Naive thymus-derived CD4-positive, alpha-beta T cell (primary cell): ENCODE measurements around the gene UFSP1. TPM values are rescaled to one million over a fixed set of nuclear protein-coding genes. Genes with fewer than 3 reads are reported as not detected.
A peak's percentile ranks its signal among the peaks of the same experiment; 100 is the strongest.
"Not testable (repeated sequence)": the region's sequence is repeated elsewhere in the genome, so short reads cannot be mapped to it uniquely, and the experiment has no call there.

Experiments
- ATAC-seq: fragments of 150-1000 bp; cut with Tn5 transposase; 2 replicates; pipeline ENCODE4 v1.10.0; 2021; ENCODE audit warnings: mild to moderate bottlenecking, moderate library complexity
- CTCF ChIA-PET: fragments of 350-600 bp; sonication (Branson Sonifier 250); formaldehyde crosslinking; loops from one replicate; lab custom pipeline; 2021; ENCODE audit warnings: antibody characterized with exemption; lab: Charles Lee
- POLR2A ChIA-PET: fragments of 350-600 bp; sonication (Branson Sonifier 250); formaldehyde crosslinking; loops from one replicate; lab custom pipeline; 2021; ENCODE audit warnings: antibody characterized with exemption, inconsistent platforms; lab: Charles Lee
- DNase-seq, 9 donors: peaks; one replicate each; pipeline versions ENCODE4 v3.0.0 to v3.0.0-alpha.2; 2020 to 2022; ENCODE audit warnings: mixed read lengths in 1 of 9
- H3K27ac ChIP-seq: one replicate; pipeline ENCODE4 v1.7.0; 2013; ENCODE audit warnings: mild to moderate bottlenecking, low read depth, low read length, moderate library complexity
- H3K27me3 ChIP-seq, 2 donors: one replicate each; pipeline ENCODE4 v1.7.0; 2013; ENCODE audit warnings: low read length in 2 of 2, mild to moderate bottlenecking in 2 of 2, moderate library complexity in 2 of 2; ENCODE audit not compliant: control insufficient read depth in 2 of 2, insufficient read depth in 2 of 2
- H3K36me3 ChIP-seq, 3 experiments: 1 replicate in 2 of 3; 2 replicates in 1 of 3; pipeline ENCODE4 v1.7.0; 2013; ENCODE audit warnings: low read length in 3 of 3, mild to moderate bottlenecking in 3 of 3, moderate library complexity in 1 of 3; ENCODE audit not compliant: insufficient read depth in 3 of 3, control insufficient read depth in 2 of 3
- H3K4me1 ChIP-seq, 2 donors: one replicate each; pipeline ENCODE4 v1.7.0; 2013; ENCODE audit warnings: low read length in 2 of 2, mild to moderate bottlenecking in 2 of 2, moderate library complexity in 1 of 2; ENCODE audit not compliant: control insufficient read depth in 2 of 2, insufficient read depth in 2 of 2
- H3K4me3 ChIP-seq: 2 replicates; pipeline ENCODE4 v1.7.0; 2013; ENCODE audit warnings: mild to moderate bottlenecking, low read length
- H3K9me3 ChIP-seq, 3 experiments: 1 replicate in 2 of 3; 2 replicates in 1 of 3; pipeline ENCODE4 v1.7.0; 2013; ENCODE audit warnings: low read length in 3 of 3; ENCODE audit not compliant: control insufficient read depth in 2 of 3
- H3K27ac Mint-ChIP-seq, 9 donors: one replicate each; pipeline ENCODE4 v1.8.0; 2020 to 2022; ENCODE audit warnings: mixed read lengths in 9 of 9, mild to moderate bottlenecking in 8 of 9, moderate library complexity in 5 of 9, inconsistent platforms in 2 of 9
- H3K27me3 Mint-ChIP-seq, 5 donors: one replicate each; pipeline ENCODE4 v1.8.0; 2021 to 2022; ENCODE audit warnings: mixed read lengths in 5 of 5, mild to moderate bottlenecking in 1 of 5
- H3K36me3 Mint-ChIP-seq, 5 donors: one replicate each; pipeline ENCODE4 v1.8.0; 2020 to 2022; ENCODE audit warnings: mixed read lengths in 5 of 5, mild to moderate bottlenecking in 3 of 5, inconsistent platforms in 1 of 5
- H3K4me1 Mint-ChIP-seq, 7 donors: one replicate each; pipeline ENCODE4 v1.8.0; 2020 to 2022; ENCODE audit warnings: mixed read lengths in 7 of 7, mild to moderate bottlenecking in 3 of 7, inconsistent platforms in 1 of 7
- H3K4me3 Mint-ChIP-seq, 10 donors: one replicate each; pipeline ENCODE4 v1.8.0; 2020 to 2022; ENCODE audit warnings: mild to moderate bottlenecking in 10 of 10, mixed read lengths in 10 of 10, moderate library complexity in 6 of 10, inconsistent platforms in 2 of 10
- H3K9me3 Mint-ChIP-seq, 11 donors: one replicate each; pipeline ENCODE4 v1.8.0; 2020 to 2022; ENCODE audit warnings: mixed read lengths in 11 of 11, mild to moderate bottlenecking in 4 of 11, inconsistent platforms in 1 of 11, moderate library complexity in 1 of 11
- intact Hi-C, 2 donors: fragments of 100-400 bp; cut with micrococcal nuclease; formaldehyde crosslinking; loops; one replicate each; pipeline ENCODE4 v1.15.1; 2023
- polyA plus RNA-seq, 2 donors: library from polyadenylated mRNA; unstranded; fragments of 300-500 nt; fragmentation: Illumina TruSeq; gene quantifications; one replicate each; pipeline ENCODE4 v1.2.3, GENCODE V29; 2021
- total RNA-seq, 6 experiments: library from RNA in 5 of 6; stranded (reverse) in 5 of 6; gene quantifications; 1 replicate in 5 of 6; 2 replicates in 1 of 6; pipeline ENCODE4 v1.2.3 and lab custom pipeline; 2021 to 2026

UFSP1 gene
- total and polyA plus RNA-seq, 7 experiments from 2014 or later, result 0.99 to 11.1 (median 2.5) TPM

DNA sequence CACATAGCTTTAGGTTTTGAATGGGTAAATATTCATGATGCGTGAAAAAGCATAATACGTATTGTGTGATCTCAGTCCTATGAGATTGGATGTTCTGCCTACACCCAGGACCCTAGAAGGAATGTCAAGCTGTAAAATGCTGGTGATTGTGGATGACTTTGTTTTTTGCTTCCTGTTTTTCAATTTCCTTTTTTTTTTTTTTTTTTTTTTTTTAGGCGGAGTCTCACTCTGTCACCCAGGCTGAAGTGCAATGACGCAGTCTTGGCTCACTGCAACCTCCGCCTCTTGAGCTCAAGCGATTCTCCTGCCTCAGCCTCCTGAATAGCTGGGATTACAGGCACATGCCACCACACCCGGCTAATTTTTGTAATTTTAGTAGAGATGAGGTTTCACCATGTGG is 20.9 kb upstream of the UFSP1 start:
- H3K4me3 Mint-ChIP-seq, CTCF ChIA-PET, intact Hi-C loops, H3K4me1 ChIP-seq, DNase-seq, H3K36me3 ChIP-seq, H3K27ac ChIP-seq, H3K4me3 ChIP-seq, H3K9me3 Mint-ChIP-seq, H3K36me3 Mint-ChIP-seq, H3K4me1 Mint-ChIP-seq, H3K27ac Mint-ChIP-seq, POLR2A ChIA-PET, H3K9me3 ChIP-seq, H3K27me3 ChIP-seq: not testable (repeated sequence)
- peaks cover 0 to 19% (median 9%) of the 10 kb centered on the region in 5 donors for H3K27me3 Mint-ChIP-seq
- ATAC-seq, result peak; percentile 76

DNA sequence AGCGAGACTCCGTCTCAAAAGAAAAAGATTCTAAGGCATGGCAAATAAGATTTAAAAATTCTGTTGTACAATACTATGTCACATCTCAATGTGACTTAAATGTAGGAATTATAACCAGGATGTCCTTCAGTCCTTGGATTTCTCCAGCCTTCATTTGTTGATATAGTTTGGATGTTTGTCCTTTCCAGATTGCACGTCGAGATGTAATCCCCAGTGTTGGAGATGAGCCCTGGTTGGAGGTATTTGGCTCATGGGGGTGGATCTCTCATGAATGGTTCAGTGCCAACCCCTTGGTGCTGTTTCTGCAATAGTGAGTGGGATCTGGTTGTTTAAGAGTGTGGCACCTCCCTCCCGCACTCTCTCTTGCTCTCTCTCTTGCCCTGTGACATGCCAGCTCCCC is 19.0 kb upstream of the UFSP1 start:
- no peak for DNase-seq
- no peak overlapping the region for H3K27ac ChIP-seq
- ChIA-PET POLR2A (no interaction called here), CTCF (no interaction called here)
- Mint-ChIP-seq H3K27ac (no peak overlapping the region), H3K4me1 (peaks cover 0 to 3% (median 0%) of the 10 kb centered on the region in 7 donors), H3K9me3 (peaks cover 0 to 5% (median 0%) of the 10 kb centered on the region in 11 donors), H3K27me3 (peaks cover 0 to 19% (median 0%) of the 10 kb centered on the region in 5 donors), H3K36me3 (no peaks in the 10 kb centered on the region), H3K4me3 (no peak overlapping the region)
- H3K36me3 ChIP-seq, result no peaks in the 10 kb centered on the region
- no peaks in the 10 kb centered on the region for H3K27me3 ChIP-seq
- no peak overlapping the region for H3K4me3 ChIP-seq
- no peaks in the 10 kb centered on the region for H3K9me3 ChIP-seq
- H3K4me1 ChIP-seq, result no peaks in the 10 kb centered on the region
- ATAC-seq, result no peak
- intact Hi-C loops, result no loop called here

DNA sequence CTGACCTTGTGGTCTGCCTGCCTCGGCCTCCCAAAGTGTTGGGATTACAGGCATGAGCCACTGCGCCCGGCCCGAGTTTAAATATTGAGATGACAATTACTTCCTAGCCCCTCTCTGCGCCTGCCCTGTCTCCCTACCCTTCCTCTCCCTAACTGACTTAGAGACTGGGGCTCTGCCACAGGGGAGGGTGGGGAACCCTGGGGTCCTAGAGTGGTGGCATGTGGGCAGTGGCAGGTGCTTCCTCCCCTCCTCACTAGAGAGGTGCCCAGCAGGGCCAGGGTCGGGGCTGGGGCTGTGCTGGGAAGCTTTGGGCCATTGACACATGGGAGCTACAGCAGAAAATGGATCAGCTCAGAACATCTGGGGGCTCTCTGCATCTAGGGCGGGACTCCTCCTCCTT is 13.1 kb upstream of the UFSP1 start:
- Mint-ChIP-seq H3K27ac (no peak overlapping the region), H3K27me3 (peaks cover 14 to 21% (median 19%) of the 10 kb centered on the region in 5 donors), H3K9me3 (no peaks in the 10 kb centered on the region), H3K4me3 (no peak overlapping the region), H3K4me1 (peaks cover 0 to 5% (median 0%) of the 10 kb centered on the region in 7 donors), H3K36me3 (no peaks in the 10 kb centered on the region)
- DNase-seq (no peak), ATAC-seq (no peak)
- Histone ChIP-seq H3K9me3 (no peaks in the 10 kb centered on the region), H3K27ac (no peak overlapping the region), H3K4me3 (no peak overlapping the region), H3K27me3 (no peaks in the 10 kb centered on the region), H3K4me1 (no peaks in the 10 kb centered on the region), H3K36me3 (no peaks in the 10 kb centered on the region)
- POLR2A ChIA-PET, result no interaction called here
- CTCF ChIA-PET, result interaction anchor here (1.0 kb wide), 1 partner anchor 241 kb away, joined by 5 read pairs; no protein-coding TSS in a partner anchor
- intact Hi-C loops, result no loop called here

DNA sequence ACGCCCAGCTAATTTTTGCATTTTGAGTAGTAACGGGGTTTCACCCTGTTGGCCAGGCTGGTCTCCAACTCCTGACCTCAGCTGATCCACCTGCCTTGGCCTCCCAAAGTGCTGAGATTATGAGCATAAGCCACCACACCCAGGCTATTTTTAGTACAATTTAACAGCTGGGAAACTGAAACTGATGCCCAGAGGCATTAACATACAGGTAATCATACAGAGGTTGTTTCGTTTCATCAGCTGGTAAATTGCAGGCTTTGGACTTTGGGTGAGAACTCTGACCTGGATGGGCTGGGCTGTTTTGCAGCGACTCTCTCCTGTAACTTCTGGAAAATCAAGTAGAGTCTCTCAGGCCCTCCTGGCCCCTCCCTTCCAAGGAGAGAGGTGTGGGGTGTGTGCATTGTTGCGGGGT is 12.4 kb upstream of the UFSP1 start:
- no peaks in the 10 kb centered on the region for H3K4me1 ChIP-seq
- CTCF ChIA-PET, result no interaction called here
- no peak overlapping the region for H3K4me3 Mint-ChIP-seq
- POLR2A ChIA-PET, result no interaction called here
- no peaks in the 10 kb centered on the region for H3K9me3 Mint-ChIP-seq
- H3K36me3 ChIP-seq, result no peaks in the 10 kb centered on the region
- no peaks in the 10 kb centered on the region for H3K9me3 ChIP-seq
- peaks cover 0 to 5% (median 0%) of the 10 kb centered on the region in 7 donors for H3K4me1 Mint-ChIP-seq
- peaks cover 16 to 26% (median 24%) of the 10 kb centered on the region in 5 donors for H3K27me3 Mint-ChIP-seq
- ATAC-seq (no peak), DNase-seq (no peak)
- H3K4me3 ChIP-seq, result no peak overlapping the region
- peaks cover 0 to 3% of the 10 kb centered on the region in 2 donors for H3K27me3 ChIP-seq
- intact Hi-C loops, result no loop called here
- H3K36me3 Mint-ChIP-seq, result no peaks in the 10 kb centered on the region
- no peak overlapping the region for H3K27ac Mint-ChIP-seq
- H3K27ac ChIP-seq, result no peak overlapping the region

DNA sequence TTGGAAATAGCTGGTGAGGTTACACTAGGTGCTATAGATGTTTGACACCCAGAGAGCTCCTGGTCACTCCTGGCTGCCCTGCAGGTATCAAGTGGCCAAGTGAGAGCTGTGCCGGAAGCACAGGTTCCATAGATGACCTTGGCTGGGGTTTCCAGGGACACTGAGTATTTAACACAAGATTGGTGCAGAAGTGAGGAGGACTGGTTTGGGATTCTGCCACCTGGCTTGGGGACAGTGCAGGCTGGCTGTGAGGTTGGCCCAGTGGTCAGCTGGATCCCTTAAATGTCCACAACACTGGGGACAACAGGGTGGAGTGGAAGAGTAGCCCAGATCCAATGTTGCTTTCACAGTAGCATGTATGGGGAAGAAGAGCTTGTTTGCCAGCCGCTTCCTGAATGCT is 11.5 kb upstream of the UFSP1 start:
- Histone ChIP-seq H3K36me3 (no peaks in the 10 kb centered on the region), H3K4me3 (no peak overlapping the region), H3K27me3 (peaks cover 6 to 9% of the 10 kb centered on the region in 2 donors), H3K4me1 (peaks cover 6 to 7% of the 10 kb centered on the region in 2 donors), H3K9me3 (no peaks in the 10 kb centered on the region), H3K27ac (no peak overlapping the region)
- H3K4me1 Mint-ChIP-seq, result peaks cover 0 to 11% (median 5%) of the 10 kb centered on the region in 7 donors
- H3K27me3 Mint-ChIP-seq, result peaks cover 21 to 31% (median 29%) of the 10 kb centered on the region in 5 donors
- CTCF ChIA-PET, result interaction anchor here (1.2 kb wide), 1 partner anchor 183 kb away, joined by 4 read pairs; no protein-coding TSS in a partner anchor
- POLR2A ChIA-PET, result no interaction called here
- no peaks in the 10 kb centered on the region for H3K9me3 Mint-ChIP-seq
- no peak for ATAC-seq
- no peak overlapping the region for H3K27ac Mint-ChIP-seq
- DNase-seq, result no peak
- H3K4me3 Mint-ChIP-seq, result no peak overlapping the region
- no peaks in the 10 kb centered on the region for H3K36me3 Mint-ChIP-seq
- intact Hi-C loops, result no loop called here

DNA sequence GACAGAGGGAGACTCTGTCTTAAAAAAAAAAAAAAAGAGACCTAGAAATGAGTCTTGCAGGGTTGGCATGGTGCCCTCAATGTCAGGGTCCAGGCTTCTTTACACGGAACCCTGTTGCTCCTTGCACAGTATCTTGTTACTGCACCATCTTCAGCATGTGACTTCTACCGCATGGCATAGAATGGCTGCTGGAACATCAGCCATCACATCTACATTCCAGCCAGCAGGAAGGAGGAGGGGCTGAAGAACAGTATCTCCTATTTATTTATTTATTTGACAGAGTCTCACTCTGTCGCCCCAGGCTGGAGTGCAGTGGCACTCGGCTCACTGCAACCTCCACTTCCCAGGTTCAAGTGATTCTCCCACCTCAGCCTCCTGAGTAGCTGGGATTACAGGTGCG is 9.9 kb upstream of the UFSP1 start:
- Histone ChIP-seq H3K27ac (no peak overlapping the region), H3K9me3 (no peaks in the 10 kb centered on the region), H3K36me3 (no peaks in the 10 kb centered on the region), H3K27me3 (peaks cover 8 to 10% of the 10 kb centered on the region in 2 donors), H3K4me1 (peaks cover 8 to 11% of the 10 kb centered on the region in 2 donors), H3K4me3 (no peak overlapping the region)
- Mint-ChIP-seq H3K27ac (no peak overlapping the region), H3K4me1 (peaks cover 0 to 13% (median 7%) of the 10 kb centered on the region in 7 donors), H3K36me3 (no peaks in the 10 kb centered on the region), H3K27me3 (peaks cover 23 to 34% (median 31%) of the 10 kb centered on the region in 5 donors), H3K9me3 (no peaks in the 10 kb centered on the region), H3K4me3 (no peak overlapping the region)
- DNase-seq (no peak), ATAC-seq (no peak)
- POLR2A ChIA-PET, result no interaction called here
- intact Hi-C loops, result loop anchor here in 1 of 2 donors (5.0 kb wide), 2 partner anchors 68 to 178 kb away; partner anchors contain the start of gene MUC12
- CTCF ChIA-PET, result interaction anchor here (0.7 to 1.5 kb wide), 4 partner anchors 157 to 189 kb away, joined by 3 to 6 read pairs (median 4); no protein-coding TSS in a partner anchor
